Measurements from ENCODE around the gene ILDR2.

The ILDR2 gene

GRCh38 chr1:166865926-166866325 is 109.4 kb downstream of the ILDR2 start:
- TF ChIP-seq CTCF (IDR thresholded peaks at IDR 0.05), result no peak

- no peak for TF ChIP-seq CTCF (IDR thresholded peaks at IDR 0.05)
These were observed 115.7 kb downstream of the ILDR2 start for GRCh38 chr1:166859597-166859996.

DNA sequence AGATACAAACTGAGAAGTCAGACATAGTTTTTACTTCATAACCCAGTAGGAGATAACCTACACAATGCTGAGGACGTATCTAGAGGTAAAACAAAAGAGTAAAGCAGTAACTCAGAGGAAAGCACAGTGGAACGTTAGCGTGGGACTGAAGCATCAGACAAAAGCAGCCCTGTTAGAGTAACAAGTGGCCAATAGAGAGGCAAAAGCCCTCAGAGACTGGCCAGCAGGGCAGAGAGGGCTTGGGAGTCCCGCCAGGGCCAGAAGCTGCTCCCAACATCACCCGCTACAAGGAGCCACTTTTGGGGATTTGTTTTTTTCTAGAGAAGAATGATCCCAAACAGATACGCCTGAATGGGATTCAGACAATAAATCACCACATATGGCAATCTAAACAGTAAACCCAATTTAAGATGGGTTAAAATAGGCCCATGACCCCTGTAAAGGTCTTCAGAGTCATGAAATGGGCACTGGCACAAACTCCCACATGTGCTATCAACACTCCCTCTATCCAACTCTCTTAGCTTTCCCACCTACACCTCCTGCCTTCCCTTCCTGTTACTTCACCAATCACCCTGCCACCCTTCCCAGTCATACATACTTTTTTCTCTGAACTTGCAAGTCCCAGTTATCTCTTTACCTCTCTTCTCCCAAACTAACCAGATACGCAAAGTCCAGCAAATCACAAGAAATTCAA is 116.5 kb downstream of the ILDR2 start:
- TF ChIP-seq CTCF (IDR thresholded peaks at IDR 0.05), result no peak

Data from LNCAP (cell line).